HG03175 (cell line): Measurements from ENCODE around the gene BPIFB1.

Experiments used
- ATAC-seq: cut with Tn5 transposase; IDR thresholded peaks from one replicate; pipeline ENCODE4 v1.9.1; 2021; ENCODE audit warnings: mild to moderate bottlenecking, moderate library complexity; ENCODE audit not compliant: unreplicated experiment

Gene BPIFB1

DNA sequence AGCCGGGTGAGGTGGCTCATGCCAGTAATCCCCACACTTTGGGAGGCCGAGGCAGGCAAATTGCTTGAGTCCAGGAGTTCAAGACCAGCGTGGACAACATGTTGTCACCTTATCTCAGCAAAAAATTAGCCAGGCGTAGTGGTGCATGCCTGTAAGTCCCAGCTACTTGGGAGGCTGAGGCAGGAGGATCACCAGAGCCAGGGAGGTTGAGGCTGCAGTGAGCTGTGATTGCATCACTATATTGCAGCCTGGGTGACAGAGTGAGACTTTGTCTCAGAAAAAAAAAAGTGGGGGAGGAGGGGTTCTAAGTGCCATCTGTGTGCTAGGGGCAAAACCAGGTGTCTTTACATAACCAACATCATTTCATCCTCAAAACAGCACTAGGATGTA is 70.0 kb downstream of the BPIFB1 start:
- no peak for ATAC-seq
